GM19099 (cell line): Measurements from ENCODE around the gene CFAP97D1.

Experiments used
- POLR2A ChIP-seq: IDR thresholded peaks from 3 replicates; pipeline ENCODE4 v1.6.1; 2011; ENCODE audit warnings: low read depth; ENCODE audit not compliant: insufficient read length; ENCODE audit errors: extremely low read depth

Gene CFAP97D1

DNA sequence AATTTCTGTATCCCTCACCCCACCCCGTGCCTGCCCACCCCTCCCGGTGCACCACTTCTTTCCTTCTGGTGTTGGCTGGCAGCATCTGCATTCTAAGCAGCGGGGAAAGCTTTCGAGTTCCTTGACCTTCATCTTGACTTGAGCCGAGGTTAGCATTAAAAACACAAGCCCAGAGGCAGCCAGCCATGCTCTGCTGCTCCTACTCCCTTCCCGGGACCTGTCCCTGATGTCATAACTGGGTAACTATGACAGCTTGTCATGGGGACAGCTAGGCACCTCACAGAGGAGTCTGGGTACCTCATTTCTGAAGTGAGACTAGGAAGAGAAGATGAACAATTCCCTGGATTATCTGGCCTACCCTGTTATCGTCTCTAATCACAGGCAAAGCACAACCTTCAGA is at the start of gene CFAP97D1:
Gene CFAP97D1, plus strand, starts transcription at position 301 of the 400 bp plus-strand sequence. Its CDS starts 28 bp downstream, at position 329.
- no peak for TF ChIP-seq POLR2A

DNA sequence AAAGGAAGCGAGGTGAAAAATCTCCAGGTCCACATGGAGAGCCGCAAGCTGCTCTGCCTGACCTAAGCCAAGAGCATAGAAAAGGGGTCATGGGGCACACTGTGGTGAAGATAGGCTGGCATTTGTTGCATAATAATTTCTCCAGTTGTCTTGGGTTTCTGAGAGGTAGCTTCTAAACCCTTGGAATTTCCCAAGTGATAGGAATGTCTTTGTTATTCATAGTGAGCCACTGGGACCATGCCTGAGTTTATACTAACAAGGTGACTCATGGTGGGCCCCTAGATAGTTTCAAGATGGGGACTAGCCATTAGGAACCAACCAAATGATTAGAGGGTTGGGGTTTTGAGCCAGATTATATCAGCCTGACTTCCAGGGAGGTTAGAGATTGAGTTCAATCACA is 47.3 kb upstream of the CFAP97D1 start:
- TF ChIP-seq POLR2A = no peak

- TF ChIP-seq POLR2A = no peak
These were observed 46.3 kb upstream of the CFAP97D1 start for GRCh38 chr17:43733956-43734355.

GRCh38 chr17:43734376-43734775 is 45.9 kb upstream of the CFAP97D1 start:
- TF ChIP-seq POLR2A = no peak

DNA sequence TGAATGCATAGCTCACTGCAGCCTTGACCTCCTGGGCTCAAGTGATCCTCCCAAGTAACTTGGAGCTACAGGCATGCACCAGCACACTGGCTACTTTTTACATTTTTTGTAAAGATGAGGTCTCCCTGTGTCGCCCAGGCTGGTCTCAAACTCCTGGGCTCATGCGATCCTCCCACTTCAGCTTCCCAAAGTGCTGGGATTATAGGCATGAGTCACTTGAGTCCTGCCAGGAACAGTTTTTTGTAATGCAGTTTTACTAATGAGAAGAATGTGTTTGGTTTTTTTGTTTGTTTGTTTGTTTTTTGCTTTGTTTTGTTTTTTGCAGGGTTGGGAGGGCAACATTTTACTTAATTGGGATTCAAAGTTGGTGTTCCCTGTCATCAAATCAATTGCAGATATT is 43.8 kb upstream of the CFAP97D1 start:
- no peak for TF ChIP-seq POLR2A

GRCh38 chr17:43737722-43738121 is 42.5 kb upstream of the CFAP97D1 start:
- no peak for TF ChIP-seq POLR2A

- TF ChIP-seq POLR2A = no peak
These were observed 39.7 kb upstream of the CFAP97D1 start for GRCh38 chr17:43740541-43740940.

DNA sequence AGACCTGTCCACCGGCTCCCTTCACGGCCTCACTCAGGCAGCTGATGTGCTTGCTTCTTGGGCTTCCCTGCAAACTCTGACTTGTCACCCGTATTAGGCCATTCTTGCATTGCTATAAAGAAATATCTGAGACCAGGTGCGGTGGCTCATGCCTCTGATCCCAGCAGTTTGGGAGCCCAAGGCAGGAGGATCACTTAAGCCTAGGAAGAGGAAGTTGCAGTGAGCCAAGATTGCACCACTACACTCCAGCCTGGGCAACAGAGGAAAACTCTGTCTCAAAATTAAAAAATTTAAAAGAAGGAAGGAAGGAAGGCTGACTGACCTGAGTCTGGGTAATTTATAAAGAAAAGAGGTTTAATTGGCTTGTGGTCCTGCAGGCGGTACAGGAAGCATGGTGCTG is 38.6 kb upstream of the CFAP97D1 start:
- no peak for TF ChIP-seq POLR2A

DNA sequence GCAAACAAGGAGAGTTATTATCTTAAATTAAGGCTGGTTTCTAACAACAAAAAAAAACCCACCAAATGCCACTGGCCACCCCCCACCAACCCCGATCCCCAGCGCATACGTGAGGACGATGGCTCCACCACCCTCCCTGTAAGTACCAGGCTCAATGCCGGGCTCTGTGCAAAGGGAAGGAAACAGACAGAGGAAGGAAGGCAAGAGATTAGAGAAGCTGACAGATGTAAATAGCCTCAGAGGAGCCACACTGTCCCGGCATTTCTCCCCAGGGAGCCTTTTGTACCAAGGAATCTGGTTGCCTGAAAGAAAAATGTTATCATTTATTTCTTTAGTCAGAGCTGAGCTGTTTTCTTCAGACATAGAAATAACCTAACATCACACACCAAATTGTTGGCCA is 34.7 kb upstream of the CFAP97D1 start:
- no peak for TF ChIP-seq POLR2A

DNA sequence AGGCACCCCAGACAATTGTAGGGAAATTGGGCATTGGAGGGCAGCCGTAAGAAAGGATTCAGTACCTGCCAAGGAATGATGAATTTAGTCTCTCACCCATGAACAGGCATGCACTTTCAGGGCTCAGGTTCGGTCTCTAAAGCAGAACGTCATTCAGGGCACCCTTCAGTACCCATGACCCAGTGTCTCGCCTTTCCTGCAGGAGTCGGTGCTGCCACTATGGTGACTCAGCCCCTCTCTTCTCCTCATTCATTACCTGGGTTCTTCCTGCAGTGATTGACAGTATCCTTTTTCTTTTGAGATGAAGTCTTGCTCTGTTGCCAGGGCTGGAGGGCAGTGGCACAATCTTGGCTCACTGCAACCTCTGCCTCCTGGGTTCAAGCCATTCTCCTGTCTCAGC is 30.1 kb upstream of the CFAP97D1 start:
- no peak for TF ChIP-seq POLR2A

GRCh38 chr17:43753493-43754129 is 26.6 kb upstream of the CFAP97D1 start:
- no peak for TF ChIP-seq POLR2A

- no peak for TF ChIP-seq POLR2A
These were observed 25.3 kb upstream of the CFAP97D1 start for GRCh38 chr17:43754947-43755346.

GRCh38 chr17:43755389-43755875 is 24.8 kb upstream of the CFAP97D1 start:
- TF ChIP-seq POLR2A = no peak

- TF ChIP-seq POLR2A = no peak
These were observed 24.0 kb upstream of the CFAP97D1 start for GRCh38 chr17:43756201-43756600.

DNA sequence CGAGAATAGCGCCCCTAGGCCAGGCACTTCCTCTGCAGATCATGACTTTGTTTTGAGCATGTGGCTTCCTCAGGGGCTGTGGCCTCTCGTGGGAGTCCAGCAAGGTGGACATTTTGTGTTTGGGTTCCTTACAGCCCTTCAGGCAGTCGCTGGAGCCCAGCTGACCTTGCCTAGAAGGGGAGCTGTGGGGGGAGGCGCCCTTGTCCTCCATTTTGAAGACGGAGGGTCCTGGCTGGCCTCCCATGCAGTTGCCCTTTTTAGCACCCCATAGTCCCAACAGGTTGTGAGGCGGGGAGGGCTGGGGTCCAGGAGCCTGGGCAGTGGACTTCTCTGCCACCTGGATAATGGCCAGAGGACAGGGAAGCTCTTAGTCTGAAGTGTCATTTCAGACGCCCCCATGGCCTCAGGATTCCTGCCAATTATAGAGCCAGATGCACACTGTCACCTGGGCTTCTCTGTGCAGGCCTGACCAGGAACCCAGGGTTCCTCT is 23.0 kb upstream of the CFAP97D1 start:
- no peak for TF ChIP-seq POLR2A

- TF ChIP-seq POLR2A = no peak
These were observed 22.1 kb upstream of the CFAP97D1 start for GRCh38 chr17:43758086-43758485.

DNA sequence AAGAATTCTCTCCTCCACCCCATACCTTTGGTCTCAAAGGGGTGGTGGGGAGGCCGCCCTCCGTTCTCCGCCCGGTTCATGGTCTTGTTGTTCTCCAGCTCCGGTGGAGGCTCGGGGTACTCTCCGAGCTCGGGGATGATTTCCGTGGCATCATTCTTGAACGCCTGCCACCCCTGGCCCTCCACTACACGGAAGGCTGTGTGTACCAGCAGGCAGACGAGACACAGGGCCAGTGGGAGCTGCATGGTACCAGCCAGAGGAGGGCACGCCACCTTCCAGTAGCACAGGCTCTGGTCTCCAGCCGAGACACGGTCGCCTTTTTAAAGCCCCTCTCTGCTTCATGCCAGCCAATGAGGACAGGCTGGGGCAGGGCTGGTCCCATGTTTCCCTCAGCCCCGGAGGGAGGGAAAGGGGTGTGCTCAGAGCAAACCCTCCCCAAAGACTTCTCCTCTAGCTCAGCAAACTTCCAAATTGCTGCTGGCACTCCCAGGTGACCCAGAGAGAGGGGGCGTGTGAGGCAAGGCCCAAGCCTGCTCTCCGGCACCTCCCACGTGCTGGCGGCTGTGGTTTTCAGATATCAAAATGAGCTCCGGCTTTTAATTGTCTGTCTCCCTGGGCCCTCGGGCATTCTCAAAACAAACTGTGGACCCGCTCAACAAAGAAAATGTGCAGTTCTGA is 21.6 kb upstream of the CFAP97D1 start, which contains the start of gene SOST:
Gene SOST, minus strand, starts transcription at position 295 of the 678 bp plus-strand sequence. Its CDS starts 50 bp downstream, at position 245.
- TF ChIP-seq POLR2A = no peak

GRCh38 chr17:43759836-43760235 is 20.4 kb upstream of the CFAP97D1 start:
- TF ChIP-seq POLR2A = no peak
